ENCODE results near the gene GATAD2B.
A peak's percentile ranks its signal among the peaks of the same experiment; 100 is the strongest.
"Not testable (repeated sequence)": the region's sequence is repeated elsewhere in the genome, so short reads cannot be mapped to it uniquely, and the experiment has no call there.

GATAD2B gene

GRCh38 chr1:153882296-153882912 lies 40.4 kb downstream of the GATAD2B start:
- DNase-seq, result no peak

DNA sequence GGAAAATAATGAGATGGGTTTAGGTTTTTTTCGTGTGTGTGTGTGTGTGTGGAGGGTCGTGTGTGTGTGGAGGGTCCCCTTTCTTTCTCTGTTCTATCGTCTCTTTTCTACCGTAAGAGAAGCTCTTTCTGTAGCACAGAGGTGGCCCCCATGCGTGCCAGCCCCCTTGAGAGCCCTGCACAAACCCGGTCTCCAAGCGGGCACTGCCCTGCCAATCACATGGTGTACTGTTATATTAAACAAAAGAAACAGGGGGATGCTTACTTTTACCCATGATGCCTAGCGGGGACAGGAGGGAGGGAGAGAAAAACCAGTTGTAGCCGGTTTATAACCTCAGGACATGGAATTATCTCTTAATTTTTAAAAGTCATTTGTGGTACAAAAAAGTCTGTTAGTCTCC lies 41.0 kb downstream of the GATAD2B start:
- no peak for DNase-seq

GRCh38 chr1:153880962-153881361 lies 41.8 kb downstream of the GATAD2B start:
- peak; percentile 61 for DNase-seq

GRCh38 chr1:153880024-153880423 lies 42.7 kb downstream of the GATAD2B start:
- DNase-seq, result no peak

- DNase-seq, result no peak
Observed at GRCh38 chr1:153877112-153877511, 45.7 kb downstream of the GATAD2B start.

DNA sequence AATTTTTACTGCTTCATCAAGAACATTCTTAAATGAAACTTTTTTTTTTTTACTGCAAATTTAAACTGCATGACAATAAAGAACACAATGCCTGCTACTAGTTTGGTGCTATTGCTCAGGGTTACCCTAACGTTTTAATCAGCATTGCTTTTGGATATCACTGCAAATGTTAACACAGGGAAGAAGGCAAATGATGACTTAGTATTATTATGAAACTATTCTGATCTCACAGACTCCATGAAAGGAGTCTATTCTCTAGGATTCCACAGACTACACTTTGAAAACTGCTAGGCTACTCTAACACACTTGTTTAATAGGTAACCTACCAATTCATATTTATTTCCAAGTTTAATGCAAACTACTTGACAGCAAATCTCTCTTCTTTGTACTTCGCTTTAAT lies 49.8 kb downstream of the GATAD2B start:
- no peak for DNase-seq

GRCh38 chr1:153872331-153872730 lies 50.4 kb downstream of the GATAD2B start:
- DNase-seq, result no peak

DNA sequence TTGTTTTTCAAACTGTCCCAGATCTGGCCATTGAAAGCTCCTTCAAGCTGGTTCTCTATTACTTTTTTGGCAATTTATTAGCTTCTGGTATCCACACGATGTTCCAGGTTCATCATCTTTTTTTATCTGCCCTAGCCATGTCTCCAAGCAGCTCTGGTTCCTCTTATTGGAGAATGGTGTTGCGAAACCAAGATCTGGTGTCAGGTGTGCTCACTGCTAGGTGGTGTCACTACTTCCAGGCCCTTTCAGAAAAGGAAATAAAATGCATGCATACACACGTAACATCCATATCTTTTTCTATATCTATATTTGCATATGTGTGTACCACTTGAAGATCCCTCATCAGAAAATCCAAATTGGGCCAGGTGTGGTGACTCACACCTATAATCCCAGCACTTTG lies 53.3 kb downstream of the GATAD2B start:
- no peak for DNase-seq

- DNase-seq, result no peak
Observed at GRCh38 chr1:153866045-153866850, 56.5 kb downstream of the GATAD2B start.

GRCh38 chr1:153860285-153860684 lies 62.5 kb downstream of the GATAD2B start:
- DNase-seq, result no peak

- DNase-seq, result no peak
Observed at GRCh38 chr1:153857505-153857904, 65.3 kb downstream of the GATAD2B start.

DNA sequence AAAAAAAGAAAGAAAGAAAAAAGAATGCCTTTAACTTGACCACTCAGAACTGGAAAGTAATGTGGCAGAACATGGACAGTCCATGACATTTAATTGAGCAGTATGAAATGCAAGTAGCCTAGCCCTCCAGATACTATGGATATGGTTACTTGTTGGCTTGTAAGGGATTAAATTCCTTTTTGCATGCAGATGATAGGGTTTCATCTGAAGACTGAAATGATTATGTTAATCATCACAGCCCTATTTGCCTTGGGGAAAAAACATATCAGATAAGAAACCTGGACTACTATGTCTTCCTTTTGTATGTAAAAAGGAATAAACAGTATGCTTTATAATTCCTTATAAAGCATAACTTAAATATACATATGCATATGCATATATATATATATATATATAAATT lies 66.0 kb downstream of the GATAD2B start:
- no peak for DNase-seq

- DNase-seq, result no peak
Observed at GRCh38 chr1:153852170-153852569, 70.6 kb downstream of the GATAD2B start.

GRCh38 chr1:153849487-153850185 lies 73.1 kb downstream of the GATAD2B start:
- DNase-seq, result no peak

DNA sequence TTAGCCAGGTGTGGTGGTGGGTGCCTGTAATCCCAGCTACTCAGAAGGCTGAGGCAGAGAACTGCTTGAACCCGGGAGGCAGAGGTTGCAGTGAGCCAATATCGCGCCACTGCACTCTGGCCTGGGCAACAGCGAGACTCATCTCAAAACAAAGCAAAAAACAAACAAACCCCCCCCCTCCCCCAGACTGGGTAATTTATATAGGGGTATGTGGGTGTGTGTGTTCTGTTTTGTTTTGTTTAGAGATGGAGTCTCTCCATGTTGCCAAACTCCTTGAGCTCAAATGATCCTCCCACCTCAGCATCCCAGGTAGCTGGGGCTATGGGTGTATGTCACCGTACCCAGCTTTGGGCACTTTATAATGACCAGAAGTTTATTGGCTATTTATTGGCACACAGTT lies 74.0 kb downstream of the GATAD2B start:
- no peak for DNase-seq

DNA sequence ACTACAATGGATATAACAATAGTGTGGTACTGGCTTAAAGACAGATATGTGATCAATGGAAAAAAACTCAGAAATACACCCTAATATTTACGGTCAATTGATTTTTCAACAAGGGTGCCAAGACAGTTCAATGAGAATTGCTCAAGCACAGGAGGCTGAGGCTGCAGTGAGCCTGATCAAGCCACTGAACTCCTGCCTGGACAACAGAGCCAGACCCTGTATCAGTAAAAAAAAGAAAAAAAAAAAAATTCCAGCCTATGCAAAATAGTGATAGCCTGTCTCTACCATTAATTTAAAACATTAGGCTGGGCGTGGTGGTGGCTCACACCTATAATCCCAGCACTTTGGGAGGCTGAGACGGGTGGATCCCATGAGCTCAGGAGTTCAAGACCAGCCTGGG lies 77.6 kb downstream of the GATAD2B start:
- no peak for DNase-seq

GRCh38 chr1:153844349-153844748 lies 78.4 kb downstream of the GATAD2B start:
- not testable (repeated sequence) for DNase-seq

DNA sequence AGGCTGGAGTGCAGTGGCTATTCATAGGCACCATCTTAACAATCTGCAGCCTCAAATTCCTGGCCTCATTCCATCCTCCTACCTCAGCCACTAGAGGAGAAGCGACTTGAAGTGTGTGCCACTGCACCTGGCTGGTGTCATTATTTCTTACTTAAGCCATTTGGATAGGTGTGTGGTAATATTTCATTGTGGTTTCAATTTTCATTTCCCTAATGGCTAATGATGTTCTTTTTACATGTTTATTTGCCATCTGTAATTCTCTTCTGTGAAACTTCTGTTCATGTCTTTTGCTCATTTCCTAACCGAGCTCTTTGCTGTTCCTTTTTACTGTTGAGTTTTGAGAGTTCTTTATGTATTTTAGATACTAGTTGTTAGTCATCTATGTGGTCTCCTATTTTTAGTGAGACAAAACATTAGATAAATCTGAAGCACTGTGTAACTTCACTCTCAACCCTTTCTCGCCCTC lies 80.7 kb downstream of the GATAD2B start:
- no peak for DNase-seq

GRCh38 chr1:153841463-153841994 lies 81.2 kb downstream of the GATAD2B start:
- DNase-seq, result no peak

- not testable (repeated sequence) for DNase-seq
Observed at GRCh38 chr1:153840774-153841173, 82.0 kb downstream of the GATAD2B start.

DNA sequence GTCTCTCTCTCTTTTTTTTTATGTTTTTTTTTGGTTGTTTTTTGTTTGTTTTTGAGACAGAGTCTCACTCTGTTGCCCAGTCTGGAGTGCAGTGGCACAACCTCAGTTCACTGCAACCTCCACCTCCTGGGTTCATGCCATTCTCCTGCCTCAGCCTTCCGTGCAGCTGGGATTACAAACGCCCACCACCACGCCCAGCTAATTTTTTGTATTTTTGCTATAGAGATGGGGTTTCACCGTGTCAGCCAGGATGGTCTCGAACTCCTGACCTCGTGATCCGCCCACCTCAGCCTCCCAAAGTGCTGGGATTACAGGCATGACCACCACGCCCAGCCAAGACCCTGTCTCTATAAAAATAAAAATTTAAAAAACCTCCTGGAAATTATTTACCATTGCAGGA lies 88.8 kb downstream of the GATAD2B start:
- DNase-seq, result not testable (repeated sequence)

DNA sequence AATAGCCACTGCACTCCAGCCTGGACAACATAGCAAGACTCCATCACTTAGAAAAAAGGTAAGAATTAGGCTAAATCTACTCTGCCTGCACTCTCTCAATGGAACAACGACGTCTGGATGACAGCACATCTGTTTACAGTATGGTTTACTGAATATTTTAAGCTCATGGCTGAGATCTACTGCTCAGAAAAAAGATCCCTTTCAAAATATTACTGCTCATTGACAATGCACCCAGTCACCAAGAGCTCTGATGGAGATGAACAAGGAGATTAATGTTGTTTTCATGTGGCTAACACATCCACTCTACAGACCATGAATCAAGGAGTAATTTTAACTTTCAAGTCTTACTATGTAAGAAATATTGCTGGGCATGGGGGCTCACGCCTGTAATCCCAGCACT lies 89.6 kb downstream of the GATAD2B start:
- no peak for DNase-seq

- no peak for DNase-seq
Observed at GRCh38 chr1:153832293-153832692, 90.5 kb downstream of the GATAD2B start.

DNA sequence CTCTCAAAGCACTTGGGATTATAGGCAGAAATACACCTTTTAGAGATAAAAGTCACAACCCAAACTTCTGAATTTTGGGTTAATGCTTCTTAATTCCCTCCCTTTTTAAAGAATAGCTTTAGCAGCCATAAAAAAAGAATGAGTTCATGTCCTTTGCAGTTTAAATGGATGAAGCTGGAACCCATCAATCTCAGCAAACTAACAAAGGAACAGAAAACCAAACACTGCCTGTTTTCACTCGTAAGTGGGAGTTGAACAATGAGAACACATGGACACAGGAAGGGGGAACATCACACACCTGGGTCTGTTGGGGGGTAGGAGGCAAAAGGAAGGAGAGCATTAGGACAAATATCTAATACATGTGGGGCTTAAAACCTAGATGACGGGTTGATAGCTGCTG lies 91.7 kb downstream of the GATAD2B start:
- DNase-seq, result no peak
